HG02973 (cell line): ENCODE data around the gene PIK3R1.

ENCODE experiments used
- ATAC-seq: cut with Tn5 transposase; IDR thresholded peaks from one replicate; pipeline ENCODE4 v1.9.1; 2021; ENCODE audit warnings: moderate library complexity; ENCODE audit not compliant: unreplicated experiment

Gene PIK3R1

DNA sequence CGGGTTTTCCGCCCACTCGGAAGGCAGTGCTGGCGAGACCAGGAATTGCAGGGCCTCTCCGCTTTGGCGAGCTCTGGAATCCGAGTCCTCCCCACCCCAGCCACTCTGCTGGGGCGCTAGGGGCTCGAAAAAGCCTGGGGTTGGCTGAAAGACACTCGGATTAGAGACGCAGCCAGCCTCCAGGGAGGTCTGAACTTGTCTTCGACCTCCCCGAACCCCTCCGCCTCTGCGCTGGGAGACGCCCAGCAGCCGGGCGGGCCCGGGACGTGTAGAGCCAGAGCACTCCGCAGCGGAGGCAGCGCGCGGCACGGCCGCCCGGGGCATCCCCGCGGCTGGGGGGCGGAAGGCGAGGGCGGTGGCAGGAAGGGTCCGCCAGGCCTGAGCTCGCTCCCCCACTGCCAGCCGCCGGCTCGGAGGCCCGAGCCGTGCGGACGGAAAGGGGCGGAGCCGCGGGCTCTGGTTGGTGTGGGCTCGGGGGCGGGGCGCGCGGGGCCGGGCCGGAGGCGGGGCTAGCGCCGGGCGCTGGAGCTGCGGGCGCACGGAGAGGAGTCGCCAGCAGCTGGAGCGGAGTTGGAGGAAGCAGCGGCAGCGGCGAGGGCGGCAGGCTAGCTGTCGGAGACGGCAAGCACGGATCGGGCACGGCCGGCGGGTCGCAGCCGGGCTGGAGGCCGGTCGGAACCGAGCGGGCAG is at the start of gene PIK3R1:
PIK3R1 (plus strand) TSS at position 549 of the 690 bp plus-strand sequence. CDS start 10,920 bp downstream, outside the sequence.
- peak; percentile 80 for ATAC-seq

DNA sequence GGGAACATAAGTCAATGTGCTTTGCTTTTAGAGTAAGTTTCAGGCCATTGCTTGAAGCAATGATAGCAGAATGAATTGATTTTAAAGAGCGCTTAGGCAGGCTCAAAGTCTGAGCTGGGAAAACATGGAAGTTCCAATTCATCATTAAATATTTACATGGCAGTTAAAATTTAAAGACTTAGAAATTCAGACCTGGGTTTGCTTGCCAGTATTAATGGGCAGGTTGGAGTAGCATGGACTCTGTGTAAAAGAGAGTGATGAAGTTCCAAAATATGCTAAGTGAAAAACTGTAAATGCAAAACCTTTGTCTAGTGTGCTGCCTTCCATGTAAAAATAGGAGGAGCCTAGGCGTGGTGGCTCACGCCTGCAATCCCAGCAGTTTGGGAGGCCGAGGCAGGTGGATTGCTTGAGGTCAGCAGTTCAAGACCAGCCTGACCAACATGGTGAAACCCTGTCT is 48.3 kb upstream of the PIK3R1 start:
- ATAC-seq: no peak

DNA sequence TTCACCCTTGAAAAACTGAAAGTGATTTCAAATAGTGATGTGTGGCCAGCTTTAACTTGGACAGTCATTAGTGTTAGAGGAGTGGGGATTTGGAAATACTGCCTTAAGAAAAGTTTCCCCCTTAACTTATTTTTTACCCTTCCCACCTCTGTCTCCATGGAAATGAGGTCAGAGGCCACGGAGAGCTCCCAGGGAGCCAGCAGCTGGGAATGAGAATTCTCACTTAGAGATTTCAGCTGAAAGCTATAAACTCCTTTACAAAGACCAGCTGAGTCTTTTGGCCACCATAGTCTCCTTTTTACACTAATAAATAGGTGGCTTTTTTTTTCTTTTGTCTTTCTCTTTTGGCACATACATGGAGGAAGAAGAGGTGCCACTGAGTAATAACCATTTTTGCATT is 45.7 kb upstream of the PIK3R1 start:
- no peak for ATAC-seq

DNA sequence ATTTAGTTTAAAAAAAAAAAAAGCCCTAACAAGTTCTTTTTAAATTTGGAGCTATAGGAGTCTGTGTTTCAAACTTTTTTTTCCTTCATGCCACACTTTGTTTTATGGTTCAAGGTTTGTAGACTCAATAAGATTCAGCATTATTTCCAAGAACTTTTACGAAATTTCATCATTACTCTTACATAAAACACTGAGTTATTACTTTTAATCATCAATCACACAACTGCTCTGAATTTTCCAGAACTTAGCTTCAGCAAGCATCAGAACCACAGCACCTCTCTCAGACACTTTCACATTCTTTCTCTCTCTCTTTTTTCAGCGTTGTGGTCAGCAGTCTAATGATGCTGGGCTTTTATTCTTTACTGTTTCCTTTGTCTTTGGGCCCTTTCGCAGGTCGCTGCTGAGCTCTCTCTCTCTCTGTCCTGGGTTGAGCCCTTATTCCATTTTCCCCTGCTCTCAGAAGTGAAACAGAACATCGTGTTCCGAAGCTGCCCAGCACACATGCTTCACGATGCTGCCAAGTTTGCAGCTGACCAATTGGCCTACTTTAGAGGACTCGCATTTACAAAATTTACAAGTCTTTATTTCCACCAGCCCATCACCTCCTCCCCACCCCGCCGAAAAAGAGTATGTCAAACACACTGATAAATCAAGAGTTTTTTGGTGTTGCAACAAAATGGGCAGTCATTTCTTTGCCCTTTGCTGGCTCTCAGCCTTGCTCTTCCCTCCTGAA is 44.6 kb upstream of the PIK3R1 start:
- ATAC-seq: no peak

DNA sequence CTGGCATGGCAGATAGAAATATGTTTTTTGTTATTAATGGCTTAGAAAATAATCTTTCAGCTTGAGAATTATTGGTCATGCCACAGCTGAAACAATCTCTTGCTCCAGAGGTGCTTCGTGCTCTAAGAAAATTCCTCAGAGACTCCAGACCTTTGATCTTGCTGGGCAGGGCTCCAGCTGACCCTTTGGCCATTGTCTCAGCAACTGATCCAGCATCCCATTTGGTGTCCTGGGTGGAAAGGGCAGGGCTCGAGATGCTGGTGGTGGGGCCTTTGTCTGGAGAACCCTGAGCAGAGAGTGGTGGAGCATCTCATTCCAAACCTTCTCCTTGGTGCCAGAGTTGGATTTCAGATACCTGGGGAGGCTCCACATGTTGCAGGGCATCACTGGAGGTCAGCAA is 43.2 kb upstream of the PIK3R1 start:
- no peak for ATAC-seq

DNA sequence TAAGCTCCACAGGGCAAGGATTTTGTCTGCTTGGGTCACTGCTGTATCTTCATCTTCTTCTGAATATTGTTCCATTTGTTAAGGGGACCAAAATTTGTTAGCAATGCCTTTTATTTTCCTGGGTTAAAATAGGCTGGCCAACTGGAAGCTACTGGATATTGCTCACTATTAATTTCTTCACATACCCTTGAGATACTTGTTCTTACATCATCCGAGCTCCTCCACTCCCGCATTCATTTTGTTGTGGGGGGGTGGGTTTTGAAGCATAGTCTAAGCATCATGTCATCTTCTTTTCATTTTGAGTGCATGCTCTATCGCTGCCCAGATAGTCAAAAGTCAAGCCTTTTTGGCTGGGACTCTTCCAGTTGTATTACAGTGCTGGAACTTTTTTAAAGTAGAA is 42.5 kb upstream of the PIK3R1 start:
- no peak for ATAC-seq

DNA sequence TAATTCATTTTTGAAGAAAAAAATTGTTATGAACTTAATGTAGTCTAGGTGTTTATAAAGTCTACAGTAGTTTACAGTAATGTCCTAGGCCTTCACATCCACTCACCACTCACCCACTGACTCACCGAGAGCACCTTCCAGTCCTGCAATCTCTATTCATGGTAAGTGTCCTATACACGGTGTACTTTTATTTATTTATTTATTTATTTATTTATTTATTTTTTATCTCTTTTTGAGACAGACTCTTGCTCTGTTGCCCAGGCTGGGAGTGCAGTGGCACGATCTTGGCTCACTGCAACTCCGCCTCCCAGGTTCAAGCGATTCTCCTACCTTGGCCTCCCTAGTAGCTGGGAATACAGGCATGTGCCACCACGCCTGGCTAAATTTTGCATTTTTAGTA is 39.3 kb upstream of the PIK3R1 start:
- no peak for ATAC-seq

DNA sequence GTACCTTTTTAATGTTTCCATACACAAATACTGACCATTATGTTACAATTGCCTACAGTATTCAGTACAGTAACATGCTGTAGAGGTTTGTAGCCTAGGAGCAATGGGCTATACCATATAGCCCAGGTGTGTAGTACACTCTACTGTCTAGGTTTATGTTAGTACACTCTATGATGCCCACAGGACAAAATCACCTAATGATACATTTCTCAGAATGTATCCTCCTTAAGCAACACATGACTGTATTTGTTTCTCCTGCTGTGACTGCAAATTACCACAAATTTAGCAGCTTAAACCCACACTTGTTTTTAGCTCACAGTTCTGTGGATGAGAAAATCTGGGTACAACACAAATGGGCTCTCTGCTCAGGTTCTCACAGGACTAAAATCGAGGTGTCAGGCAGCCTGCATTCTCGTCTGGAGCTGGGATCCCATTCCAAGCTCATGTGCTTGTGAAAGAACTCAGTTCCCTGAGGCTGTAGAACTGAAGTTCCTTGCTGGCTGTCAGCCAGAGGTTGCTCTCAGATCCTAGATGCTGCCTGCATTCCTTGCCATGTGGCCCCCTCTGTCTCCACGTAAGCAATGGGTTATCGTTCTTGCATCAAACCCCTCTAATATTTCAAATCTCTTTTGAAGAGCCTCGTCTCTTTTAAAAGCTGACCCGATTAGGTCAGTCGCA is 38.6 kb upstream of the PIK3R1 start:
- no peak for ATAC-seq

DNA sequence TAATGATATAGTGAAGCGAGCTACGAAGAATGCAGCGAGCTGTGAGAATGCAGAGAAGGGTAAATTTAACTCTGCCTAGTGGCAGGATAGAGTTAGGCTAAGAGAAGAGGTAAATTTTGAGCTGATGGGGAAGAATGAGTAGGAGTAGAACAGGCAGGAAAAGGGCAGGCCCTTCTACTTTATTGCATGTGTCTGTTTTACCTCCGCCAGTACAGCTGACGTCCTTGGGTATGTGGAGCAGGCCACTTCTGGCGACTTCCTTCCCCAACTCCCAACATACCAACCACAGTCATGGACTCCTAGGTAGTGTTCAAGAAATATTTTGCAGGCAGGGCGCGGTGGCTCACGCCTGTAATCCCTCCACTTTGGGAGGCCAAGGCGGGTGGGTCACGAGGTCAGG is 37.9 kb upstream of the PIK3R1 start:
- no peak for ATAC-seq

DNA sequence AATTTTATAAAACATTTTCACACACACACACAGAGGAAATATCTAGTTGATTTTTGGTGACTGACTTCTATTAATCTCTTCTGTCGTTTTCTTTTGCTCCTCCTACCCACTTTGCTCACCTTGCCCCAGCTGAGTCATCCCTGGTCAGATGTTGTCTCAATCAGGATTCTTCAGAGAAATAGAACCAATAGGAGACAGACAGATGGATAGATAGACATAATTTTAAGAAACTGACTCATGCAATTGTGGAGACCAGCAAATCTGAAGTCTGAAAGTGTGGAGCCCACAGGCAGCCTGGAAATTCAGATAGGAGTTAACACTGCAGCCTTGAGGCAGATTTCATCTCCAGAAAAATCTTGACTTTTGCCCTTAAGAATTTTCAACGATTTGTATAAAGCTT is 37.0 kb upstream of the PIK3R1 start:
- no peak for ATAC-seq

DNA sequence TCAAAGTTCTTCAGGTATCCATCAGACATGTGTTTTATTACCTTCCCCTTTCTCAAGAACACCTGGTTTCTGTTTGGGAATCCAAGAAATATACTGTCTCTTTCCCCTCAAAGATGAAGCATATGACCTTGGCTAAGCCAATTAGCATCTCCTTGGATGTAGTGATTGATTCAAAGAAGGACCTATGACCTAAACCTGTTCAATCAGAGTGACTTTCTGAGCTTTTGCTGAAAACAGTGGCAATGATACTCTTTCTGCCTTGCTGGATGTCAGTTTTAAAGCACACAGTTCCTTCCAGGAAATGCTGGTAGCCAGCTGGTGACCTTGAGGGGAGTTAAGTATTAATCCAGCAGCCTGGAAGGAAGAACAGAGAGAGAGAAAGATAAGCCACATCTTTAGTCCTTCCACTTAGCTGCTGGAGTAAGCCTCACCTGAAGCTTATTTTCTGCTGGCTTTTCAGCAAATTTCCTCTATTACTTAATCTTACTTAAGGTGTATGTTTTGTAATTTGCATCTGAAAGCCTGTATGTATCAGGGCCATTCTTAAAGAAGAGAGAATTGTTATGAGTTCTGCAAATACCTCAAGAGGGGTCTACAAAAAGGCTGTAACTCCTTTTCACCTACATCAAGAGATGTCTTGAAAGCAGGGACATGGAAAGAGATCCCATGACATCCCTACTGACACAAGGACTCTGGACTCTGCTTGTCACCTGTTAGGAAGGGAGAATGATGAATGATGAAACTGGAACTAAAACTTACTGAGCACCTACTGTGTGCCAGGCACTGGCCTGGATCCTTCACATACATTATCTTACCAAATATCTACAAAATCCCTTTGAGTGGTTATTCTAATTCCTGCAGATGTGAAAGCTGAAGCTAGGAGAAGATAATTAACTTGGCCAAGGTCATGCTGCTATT is 35.2 kb upstream of the PIK3R1 start:
- ATAC-seq: no peak

DNA sequence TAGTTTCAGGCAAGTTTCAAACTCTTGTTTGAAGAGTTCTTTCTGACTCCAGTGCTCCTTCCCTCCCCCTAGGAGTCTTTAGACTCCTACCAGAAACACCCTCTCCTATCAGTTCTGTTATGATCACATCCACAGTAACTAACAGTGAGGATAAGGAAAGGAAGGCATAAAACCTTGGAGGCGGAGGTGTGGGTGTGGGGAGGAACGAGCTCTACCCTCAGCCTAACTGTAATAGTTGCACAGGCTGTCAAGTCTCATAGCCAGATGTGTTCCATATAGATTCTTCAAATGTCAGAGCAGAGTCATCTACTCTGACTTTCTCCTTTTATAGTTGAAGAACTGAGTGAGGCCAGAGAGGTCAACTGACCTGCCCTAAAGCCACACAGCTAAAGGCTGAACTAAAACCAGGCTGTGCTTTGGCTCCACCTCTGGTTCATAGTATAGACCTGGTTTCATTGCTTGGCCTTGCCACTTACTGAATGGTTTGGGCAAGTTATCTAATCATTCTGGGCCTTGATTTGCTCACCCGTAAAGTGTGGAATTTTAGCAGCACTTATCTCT is 34.4 kb upstream of the PIK3R1 start:
- no peak for ATAC-seq

DNA sequence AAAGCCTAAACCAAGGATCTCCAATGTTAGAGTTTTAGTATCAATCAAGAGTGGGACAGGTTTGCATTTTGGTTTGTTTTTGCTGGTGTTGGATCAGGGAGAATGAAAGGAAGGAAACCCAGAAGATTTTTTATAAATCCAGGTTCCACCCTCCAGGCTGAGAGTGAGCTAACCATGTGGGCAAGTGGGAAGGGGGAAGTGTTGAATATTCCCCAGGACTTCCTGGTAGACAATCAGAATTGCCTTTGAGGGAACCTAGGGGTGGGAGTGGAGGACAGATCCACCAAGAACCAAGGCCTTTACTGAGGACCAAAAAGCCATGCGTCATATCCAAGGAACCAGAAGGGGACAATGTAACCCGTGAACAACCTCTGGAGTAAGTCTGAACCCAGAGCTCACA is 33.5 kb upstream of the PIK3R1 start:
- ATAC-seq: no peak

DNA sequence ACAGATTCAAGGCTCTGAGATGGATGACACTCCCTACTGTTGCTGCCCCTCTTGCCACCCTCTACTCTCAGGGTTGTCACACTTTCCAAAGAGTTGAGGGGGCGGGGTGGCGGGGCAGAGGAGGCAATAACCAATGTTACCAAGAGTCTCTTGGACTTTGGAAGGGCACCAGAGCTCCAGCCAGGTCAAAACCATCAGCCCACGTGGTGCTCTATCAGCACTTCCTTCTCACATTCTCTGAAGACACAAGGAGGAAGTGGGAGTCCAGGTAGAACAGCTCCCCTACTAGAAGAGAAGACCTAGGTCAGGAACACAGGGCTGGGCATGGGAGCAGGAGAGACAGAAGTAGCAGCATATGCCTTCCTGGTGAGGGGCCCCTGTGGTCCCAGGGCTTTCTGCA is 33.0 kb upstream of the PIK3R1 start:
- ATAC-seq: no peak

DNA sequence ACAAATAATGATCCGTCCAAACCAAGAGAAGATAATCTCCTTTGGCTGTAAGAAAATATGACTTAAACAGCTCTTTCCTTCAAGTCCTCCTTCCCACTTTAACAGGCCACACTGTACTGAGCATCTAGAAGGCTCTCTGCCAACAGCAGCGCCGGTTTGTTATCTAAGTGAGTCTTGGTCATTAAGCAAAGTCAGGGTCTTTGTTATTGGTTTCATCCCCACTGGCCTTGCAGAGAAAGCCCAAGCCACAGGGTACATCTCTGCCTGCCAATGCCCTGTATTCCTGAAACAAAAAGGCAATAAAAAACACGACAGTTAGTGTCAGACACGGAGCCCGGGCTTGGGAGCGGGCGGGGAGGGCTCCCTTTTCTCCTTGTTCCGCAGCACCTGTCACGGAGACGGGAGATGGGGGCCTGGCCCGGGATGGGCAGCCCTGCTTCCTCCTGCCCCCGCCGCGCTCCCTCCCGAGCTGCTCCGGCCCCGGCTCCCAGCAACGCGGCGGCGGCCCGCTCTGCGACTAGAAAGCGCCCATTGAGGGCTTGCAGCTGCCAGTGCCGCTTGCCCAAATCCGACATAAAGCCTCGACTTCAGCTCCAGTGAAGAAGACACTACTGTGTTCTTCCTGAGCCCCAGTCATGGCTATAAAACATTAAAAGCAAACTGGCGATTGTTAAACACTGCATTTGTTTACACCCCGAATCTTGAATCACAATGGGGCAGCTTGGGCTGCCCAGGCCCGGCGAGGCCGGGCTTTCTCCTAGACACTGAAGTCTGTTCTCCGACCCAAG is 28.1 kb upstream of the PIK3R1 start:
- no peak for ATAC-seq

DNA sequence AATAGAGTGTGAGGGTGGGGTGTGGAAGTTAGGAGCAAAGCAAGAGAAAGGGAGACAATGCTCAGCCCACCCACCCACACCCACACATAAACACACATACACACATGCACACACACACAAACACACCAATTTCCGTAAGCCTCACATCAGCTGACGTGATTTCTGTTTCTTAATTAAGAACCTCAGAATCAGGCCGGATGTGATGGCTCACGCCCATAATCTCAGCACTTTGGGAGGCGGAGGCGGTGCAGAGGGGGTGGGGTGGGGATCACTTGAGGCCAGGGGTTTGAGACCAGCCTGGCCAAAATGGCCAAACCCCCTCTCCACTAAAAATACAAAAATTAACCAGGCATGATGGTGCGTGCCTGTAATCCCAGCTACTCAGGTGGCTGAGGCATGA is 26.4 kb upstream of the PIK3R1 start:
- no peak for ATAC-seq

DNA sequence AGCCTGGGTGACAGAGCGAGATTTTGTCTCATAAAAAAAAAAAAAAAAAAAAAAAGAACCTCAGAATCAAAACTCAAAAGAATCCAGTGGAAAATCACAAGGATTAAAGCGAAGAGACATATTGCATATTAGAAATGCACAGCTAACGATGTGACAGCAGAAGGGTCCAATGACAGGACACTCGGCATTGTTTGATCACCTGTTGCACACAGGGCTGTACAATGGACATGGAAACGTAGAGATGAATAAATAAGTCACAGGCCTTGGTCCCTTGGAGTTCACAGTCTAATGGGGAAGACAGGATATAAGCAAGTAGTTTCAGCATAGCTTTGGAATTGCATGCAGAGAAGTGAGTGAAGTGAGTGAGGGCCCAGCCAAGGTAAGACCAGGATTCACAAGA is 25.9 kb upstream of the PIK3R1 start:
- ATAC-seq: no peak

DNA sequence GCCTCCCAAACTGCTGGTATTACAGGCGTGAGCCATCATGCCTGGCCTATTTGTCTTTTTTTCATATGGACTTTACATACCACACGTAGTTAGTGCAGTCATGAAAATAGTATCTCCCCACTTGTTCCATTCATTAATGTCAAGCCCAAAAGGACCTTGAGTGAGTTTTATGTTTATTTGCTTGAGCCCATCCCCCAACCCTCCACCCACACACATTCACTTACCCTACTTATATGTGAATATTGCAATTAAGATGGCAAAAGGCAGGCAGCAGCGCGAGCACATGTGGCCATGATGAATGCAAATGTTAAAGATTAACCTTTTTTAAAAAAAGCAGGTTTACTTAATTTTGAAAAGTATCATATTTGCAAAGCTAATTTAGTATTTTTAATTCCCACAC is 24.9 kb upstream of the PIK3R1 start:
- no peak for ATAC-seq

DNA sequence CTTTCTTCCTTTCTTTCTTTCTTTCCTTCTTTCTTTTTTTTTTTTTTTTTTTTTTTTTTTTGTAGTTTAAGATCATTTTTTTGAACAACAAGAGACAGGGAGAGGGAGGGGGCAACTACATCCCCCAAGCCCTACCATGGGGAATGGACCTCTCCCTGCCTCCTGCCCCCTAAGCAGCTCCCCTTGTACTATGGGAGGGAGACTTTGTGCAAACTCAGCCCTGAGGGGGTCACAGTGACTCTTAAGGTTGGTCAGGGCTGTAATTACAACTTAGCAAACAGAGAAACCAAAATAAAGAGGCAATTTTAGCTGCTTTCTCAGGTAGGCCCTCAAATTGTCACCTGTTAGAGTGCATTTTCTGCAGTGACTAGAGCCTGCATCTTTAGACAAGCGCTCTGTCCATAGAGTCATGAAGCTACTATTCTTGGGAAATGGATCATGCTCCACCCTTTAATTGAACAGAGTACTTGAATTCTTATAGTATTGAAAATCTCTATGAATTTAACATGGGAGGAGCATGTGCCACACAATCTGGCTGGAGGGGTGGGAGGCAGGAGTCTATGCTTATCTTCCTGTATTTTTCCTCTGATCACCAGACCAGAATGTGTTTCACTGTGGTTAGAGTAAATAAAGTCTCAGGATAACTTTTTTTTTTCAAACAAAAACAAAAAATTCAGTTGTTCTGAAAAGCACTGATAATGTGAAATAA is 24.3 kb upstream of the PIK3R1 start:
- no peak for ATAC-seq
